G401.6 (cell line): ENCODE measurements around the gene NME3.

Experiments used
- FAIRE-seq: peaks from 2 replicates; lab custom pipeline; 2012; peaks lifted over from hg19 to GRCh38; lab: Jason Lieb, UNC

The NME3 gene

GRCh38 chr16:1779741-1780676, 8.7 kb upstream of the NME3 start:
- no peak for FAIRE-seq

- FAIRE-seq: no peak
Measured at GRCh38 chr16:1779234-1779701, 7.9 kb upstream of the NME3 start.

- FAIRE-seq: no peak
Measured at GRCh38 chr16:1778200-1779179, 7.1 kb upstream of the NME3 start.

- no peak for FAIRE-seq
Measured at GRCh38 chr16:1777375-1778199, 6.2 kb upstream of the NME3 start.

- no peak for FAIRE-seq
Measured at GRCh38 chr16:1776991-1777374, 5.6 kb upstream of the NME3 start.

GRCh38 chr16:1776672-1776955, 5.3 kb upstream of the NME3 start:
- no peak for FAIRE-seq

- no peak for FAIRE-seq
Measured at GRCh38 chr16:1775846-1776671, 4.7 kb upstream of the NME3 start.

GRCh38 chr16:1775006-1775845, 3.9 kb upstream of the NME3 start:
- no peak for FAIRE-seq

- FAIRE-seq: no peak
Measured at GRCh38 chr16:1774448-1774780, 3.1 kb upstream of the NME3 start.

- FAIRE-seq: no peak
Measured at GRCh38 chr16:1773703-1774447, 2.5 kb upstream of the NME3 start.

GRCh38 chr16:1772908-1773702, 1.8 kb upstream of the NME3 start, which contains the start of gene MRPS34:
TSS of gene MRPS34 (minus strand) at chr16:1773134. CDS start at chr16:1773119, 15 bp downstream.
- no peak for FAIRE-seq

GRCh38 chr16:1772362-1772907, 1.1 kb upstream of the NME3 start, which contains the start of gene EME2:
TSS of gene EME2 (plus strand) at chr16:1772810. CDS start at chr16:1773228, 418 bp downstream.
- FAIRE-seq: no peak

- no peak for FAIRE-seq
Measured at GRCh38 chr16:1771864-1772361, 570 bp upstream of the NME3 start.

GRCh38 chr16:1770328-1771187, 785 bp downstream of the NME3 start:
- FAIRE-seq: no peak

- FAIRE-seq: no peak
Measured at GRCh38 chr16:1769402-1770300, 1.7 kb downstream of the NME3 start.

- no peak for FAIRE-seq
Measured at GRCh38 chr16:1768767-1769401, 2.5 kb downstream of the NME3 start.
